D721Med (cell line): Measurements from ENCODE around the gene INF2.

Experiments
- DNase-seq: peaks from one replicate; pipeline ENCODE4 v3.0.0; 2011; ENCODE audit warnings: low spot score; ENCODE audit not compliant: insufficient read length
- FAIRE-seq: peaks from 2 replicates; lab custom pipeline; 2011; peaks lifted over from hg19 to GRCh38; lab: Jason Lieb, UNC
- CTCF ChIP-seq: IDR thresholded peaks from 2 replicates; pipeline ENCODE4 v1.5.1; 2012; ENCODE audit warnings: mild to moderate bottlenecking, control low read depth; ENCODE audit not compliant: insufficient read depth; ENCODE audit errors: missing control alignments

The INF2 gene

DNA sequence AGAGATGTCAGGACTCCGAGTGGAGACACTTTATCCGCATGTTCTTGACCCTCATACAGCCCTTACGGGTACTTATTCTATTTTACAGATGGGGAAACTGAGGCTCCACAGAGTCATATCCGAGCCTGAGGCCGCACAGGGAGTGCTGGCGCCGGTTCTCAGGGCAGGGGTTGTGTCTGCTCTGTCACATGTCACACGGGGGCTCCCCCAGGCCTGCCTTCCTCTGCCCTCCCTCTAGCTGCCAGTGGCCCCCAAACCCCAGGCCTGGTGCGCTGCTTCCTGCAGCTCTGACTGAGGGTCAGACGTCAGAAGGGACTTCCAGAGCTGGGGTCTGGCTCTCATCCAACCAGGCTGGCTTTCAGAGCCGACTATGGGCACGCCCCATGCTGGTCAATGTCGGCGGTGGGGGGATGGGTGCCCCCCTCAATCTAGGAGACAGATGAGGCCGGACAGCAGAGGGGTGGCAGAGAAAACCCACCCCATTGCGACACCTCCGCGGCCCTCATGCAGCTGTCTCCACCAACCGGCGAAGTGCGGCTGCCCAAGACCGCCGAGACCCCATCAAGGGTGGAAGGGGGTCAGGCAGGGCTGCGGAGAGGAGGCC lies 811 bp upstream of the INF2 start:
- no peak for DNase-seq
- TF ChIP-seq CTCF: no peak
- FAIRE-seq: no peak

DNA sequence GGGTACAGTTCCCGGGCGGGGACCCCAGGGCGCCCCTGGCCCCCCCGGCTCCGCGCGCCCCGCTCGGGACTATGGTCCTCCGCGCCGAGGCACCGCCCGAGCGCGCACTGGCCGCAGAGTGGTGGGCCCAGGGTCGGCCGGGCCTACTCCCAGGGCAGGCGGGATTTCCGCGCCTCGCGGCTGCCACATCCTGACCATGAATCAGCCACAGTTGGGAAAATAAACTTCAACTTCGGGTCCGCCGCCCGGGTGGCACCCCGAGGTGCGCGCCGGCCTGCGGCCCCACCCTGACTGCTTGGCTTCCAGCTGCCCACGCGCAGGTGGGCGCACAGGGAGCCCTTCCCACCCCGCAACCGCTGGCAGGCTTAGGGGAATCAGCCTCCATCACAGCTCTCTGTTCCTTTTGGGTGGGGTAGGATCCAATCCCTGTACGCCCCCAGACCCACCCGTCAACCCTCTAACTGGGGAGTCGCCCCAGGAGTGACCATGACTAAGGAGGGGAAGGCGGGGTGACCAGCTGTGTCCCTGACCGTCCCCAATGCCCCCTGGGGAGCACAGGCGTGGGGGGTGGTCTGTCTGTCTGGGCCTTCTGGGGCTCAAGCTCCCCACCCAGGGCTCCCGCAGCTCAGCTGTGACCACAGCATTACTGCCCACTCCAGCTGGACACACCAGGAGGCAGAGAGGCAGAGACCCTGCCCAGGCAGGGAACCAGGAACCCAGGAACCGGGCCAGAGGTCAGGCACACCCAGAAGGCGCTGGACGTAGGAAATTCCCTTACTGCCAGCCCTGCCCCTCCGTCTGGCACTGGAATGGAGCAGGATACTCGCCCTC lies 678 bp downstream of the INF2 start:
- no peak for TF ChIP-seq CTCF
- FAIRE-seq (no peak), DNase-seq (no peak)

DNA sequence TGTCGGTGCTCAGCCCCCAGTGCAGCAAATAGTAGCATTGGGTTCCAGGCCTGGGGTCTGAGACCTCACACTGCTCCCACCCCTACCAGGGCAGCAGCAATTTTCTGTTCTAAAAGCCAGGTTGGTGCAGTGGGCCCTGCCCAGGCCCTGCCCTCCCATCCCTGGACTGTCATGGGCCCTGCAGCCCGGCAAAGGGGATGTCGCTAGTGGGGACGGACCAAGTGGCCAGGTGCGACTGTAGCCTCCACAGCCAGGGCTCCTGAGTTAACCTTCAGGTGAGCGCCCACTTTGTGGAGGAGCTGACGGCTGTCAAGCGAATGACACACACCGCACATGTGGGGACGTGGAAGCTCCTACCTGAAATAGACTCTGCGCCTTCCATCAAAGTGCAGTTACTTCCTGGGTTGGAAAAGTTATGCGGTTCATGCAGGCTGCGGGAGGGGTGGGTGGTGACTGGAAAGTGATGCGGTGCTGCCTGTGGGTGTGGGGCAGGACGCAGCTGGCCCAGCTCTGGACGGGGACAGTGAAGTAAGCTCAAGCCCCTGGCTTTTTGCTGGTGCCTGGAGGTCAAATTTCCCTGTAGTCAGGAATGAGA lies 1.5 kb downstream of the INF2 start:
- no peak for TF ChIP-seq CTCF
- no peak for DNase-seq
- FAIRE-seq: no peak

DNA sequence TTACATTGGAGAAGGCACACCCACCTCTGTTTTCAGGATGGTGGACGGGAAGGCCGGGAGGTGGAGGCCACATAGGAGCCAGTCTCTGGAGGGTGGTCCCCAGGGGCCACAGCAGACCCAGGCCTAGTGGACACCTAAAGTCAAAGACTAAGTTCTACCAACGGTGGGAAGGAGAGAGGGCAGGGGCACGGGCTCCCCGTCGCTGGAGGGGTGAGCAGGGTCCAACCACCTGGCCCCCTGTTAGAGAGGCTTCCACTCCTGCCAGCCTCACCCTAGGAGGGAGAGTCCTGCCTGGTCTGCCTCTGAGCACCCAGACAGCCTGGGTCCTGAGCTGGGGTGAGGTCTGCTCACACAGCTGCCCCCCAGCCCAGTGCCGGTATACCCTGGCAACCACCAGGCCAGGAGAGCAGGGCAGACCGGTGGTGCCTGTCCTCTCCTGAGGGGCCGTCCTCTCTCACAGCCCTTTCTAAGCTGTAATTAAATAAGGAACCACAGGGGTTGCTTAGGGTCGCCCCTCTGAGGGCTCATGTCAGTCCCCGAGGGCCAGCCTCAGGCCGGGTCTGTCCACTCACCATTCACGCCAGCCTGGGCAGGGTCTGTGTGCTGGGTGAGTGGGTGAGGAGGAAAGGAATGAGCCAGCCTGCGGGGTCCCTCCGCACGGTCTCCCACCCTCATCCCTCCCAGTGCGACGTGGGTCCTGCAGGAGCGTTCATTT lies 2.3 kb downstream of the INF2 start:
- no peak for TF ChIP-seq CTCF
- no peak for FAIRE-seq
- no peak for DNase-seq

GRCh38 chr14:104692261-104692938 lies 3.0 kb downstream of the INF2 start:
- no peak for TF ChIP-seq CTCF
- DNase-seq (no peak), FAIRE-seq (no peak)

- FAIRE-seq (no peak), DNase-seq (no peak)
- TF ChIP-seq CTCF: no peak
These were observed 3.5 kb downstream of the INF2 start for GRCh38 chr14:104692939-104693315.
